GM19372 (cell line): ENCODE measurements around the gene ZFPM1.
"Not testable (repeated sequence)": the region's sequence is repeated elsewhere in the genome, so short reads cannot be mapped to it uniquely, and the experiment has no call there.

Experiments used
- ATAC-seq: cut with Tn5 transposase; IDR thresholded peaks from one replicate; pipeline ENCODE4 v1.9.1; 2021; ENCODE audit warnings: mild to moderate bottlenecking, low read depth, moderate library complexity; ENCODE audit not compliant: unreplicated experiment

Gene ZFPM1

DNA sequence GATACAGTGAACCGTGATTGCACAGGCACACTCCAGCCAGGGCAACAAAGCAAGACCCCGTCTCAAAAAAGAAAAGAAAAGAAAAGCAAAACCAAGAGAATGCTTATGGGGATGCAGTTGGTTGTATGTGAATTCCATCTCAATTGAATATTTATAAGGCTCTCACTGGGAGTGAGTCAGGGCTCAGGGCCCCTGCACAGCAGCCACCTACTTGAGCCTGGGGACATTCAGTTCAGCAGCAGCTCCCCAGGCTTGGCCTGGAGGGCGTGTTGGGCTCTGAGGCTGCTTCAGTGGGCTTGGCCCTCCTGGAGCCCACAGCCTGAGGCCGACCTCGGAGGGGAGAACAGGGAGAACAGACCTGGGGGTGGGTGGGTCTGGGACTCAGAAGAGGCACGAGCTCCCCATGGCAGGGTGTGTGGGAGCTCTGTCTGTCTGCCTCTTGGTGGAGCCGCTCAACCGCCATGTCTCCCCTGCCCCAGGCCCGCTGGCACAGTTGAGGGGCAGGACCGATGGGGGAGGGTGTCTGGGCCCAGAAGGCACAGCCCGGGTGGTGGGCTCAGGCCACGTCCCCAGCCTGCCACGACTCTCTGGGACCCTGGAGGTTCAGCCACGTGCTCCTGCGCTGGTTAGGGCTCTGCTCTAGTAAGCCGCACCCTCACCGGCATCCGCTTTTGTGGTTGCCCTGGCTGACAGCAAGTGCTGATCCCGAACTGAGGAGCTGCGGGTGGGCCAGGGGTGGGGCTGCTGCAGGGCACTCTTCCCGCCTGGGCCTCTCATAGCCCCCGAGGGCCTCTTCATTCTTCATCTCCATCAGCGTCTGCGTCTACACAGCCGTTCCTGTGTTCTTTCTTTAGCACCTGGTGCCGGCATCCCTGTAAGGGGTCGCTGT, 24.8 kb downstream of the ZFPM1 start:
- ATAC-seq = no peak

- no peak for ATAC-seq
These were observed 26.1 kb downstream of the ZFPM1 start for GRCh38 chr16:88478889-88479792.

DNA sequence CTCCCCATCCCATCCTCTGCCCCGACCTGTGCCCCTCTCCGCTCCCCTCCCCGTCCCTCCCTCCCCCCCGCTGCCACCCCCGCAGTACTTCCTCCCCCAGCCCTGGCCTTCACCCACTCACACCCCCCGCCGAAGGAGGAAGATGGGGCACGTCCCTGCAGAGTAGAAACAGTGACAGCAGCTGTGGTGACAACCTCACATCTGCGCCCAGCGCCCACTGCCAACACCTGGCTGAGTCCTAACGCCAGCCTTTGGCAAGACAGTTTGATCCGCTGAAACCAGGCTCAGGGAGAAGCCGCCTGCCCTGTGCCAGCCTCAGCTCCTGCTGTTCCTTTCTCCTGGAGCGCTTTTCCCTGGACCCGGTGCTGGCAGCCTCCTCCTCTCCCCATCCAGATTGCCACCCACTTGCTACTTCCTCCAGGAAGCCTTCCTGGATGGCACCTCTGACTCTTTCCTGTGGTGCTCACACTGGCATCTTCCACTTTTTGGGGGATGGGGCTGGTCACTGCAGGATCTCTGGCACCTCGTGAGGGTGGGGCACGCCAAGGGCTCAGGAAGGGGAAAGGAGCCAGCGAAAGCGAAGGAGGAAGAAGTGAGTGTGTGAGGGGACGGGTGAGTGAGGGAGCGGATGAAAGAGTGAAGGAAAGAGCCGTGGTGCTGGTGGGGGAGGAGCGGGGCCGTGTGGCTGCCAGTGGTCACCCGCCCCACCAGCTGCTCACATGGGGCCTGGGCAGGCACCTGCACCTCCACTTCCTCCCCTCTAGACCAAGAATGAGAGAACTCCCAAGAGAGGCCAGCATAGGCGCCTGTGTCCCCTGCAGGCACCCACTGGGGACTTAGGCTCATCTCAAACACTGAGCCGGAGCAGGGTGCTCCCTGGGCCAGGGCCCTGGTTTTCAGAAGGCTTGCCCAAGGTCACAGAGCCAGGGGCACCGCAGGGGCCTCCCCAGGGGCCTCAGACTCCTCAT, 27.0 kb downstream of the ZFPM1 start:
- no peak for ATAC-seq

GRCh38 chr16:88480829-88481228, 27.7 kb downstream of the ZFPM1 start:
- no peak for ATAC-seq

- no peak for ATAC-seq
These were observed 28.8 kb downstream of the ZFPM1 start for GRCh38 chr16:88481851-88482250.

GRCh38 chr16:88482630-88483391, 29.7 kb downstream of the ZFPM1 start:
- ATAC-seq = no peak

DNA sequence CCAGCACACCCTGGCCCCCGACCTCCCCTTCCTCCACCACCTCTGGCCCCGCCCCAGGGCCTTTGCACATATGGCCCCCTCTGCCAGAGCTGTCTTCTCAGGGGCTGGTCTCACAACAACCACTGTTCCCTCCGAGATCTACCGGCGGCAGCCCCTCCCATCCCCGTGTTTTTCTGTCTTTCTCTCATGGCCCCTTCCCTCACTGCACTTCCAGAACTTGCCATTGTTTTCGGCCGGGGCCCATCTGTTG, 30.2 kb downstream of the ZFPM1 start:
- ATAC-seq = no peak

DNA sequence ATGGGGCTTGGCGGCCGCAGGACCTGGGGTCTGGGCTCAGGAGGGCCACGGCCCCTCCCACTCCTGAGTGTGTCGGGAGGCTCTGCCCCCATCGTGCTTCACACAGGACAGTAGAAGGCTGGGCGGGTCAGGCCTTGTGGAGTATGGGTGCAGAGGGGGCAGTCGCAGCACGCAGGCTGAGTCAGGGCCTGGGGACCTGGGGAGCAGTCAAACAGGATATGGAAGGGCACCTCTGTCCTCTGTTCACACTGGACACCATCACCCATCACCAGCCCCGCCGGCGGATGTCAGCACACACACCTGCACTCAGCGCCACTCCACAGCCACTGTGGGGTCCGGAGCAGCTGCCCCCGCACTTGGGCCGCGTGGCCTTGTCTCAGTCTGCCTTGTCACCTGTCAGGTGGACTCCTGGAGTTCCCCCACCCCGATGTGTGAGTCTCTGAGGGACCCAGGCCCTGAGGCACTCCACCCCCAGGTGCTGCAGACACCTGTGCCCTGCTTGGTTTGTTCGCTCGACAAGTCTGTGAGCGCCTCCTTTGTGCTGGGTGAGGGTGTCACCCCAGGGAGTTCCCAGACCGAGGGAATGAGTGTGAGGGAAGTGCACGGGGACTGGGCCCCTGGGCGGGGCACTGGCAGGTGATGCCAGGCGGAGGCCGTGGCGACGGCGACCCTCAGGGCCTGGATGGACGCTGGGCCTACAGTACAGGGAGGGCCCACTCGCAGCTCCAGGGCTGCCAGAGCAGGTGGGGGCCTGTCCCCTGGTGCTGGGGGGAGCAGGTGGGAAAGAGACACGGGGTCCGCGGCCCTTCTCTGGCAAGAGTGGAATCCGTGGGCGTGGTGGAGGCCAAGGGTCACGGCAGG, 31.7 kb downstream of the ZFPM1 start:
- ATAC-seq = no peak

GRCh38 chr16:88485366-88485741, 32.3 kb downstream of the ZFPM1 start:
- ATAC-seq = not testable (repeated sequence)

DNA sequence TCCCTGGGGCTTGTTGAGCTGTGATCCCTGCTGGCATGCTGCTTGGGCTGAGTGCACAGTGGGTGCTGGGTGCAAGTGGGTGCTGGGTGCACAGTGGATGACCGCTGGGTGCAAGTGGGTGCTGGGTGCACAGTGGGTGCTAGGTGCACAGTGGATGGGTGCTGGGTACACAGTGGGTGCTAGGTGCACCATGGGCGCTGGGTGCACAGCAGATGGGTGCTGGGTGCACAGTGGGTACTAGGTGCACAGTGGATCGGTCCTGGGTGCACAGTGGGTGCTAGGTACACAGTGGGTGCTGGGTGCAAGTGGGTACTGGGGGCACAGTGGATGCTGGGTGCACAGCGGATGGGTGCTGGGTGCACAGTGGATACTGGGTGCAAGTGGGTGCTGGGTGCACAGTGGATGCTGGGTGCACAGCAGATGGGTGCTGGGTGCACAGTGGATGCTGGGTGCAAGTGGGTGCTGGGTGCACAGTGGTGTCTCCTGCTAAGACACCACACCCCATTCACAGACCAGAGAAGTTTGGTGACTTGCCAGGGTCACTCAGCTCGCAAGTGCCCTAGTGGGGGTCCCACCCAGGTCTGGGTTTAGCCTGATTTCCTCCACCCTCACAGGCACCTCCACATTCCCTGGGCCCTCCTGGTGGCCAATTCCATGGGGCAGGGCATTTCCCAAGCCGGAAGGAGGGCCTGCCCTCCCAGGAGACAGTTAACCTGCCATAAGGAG, 33.5 kb downstream of the ZFPM1 start:
- ATAC-seq = no peak

DNA sequence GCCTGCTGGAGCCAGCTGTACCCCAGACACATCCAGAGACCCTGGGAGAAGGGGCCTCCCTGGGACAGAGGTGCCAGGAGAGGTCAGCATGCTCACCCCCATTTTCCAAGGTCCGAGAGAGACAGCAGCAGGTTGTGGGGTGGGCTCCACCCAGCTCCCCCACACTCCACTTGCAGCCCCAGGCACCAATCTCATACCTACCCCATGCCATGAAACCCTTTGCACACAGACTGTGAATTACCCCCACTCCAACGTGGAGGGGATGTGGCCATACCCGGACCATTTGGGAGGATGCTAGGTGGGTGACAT, 34.0 kb downstream of the ZFPM1 start:
- no peak for ATAC-seq

DNA sequence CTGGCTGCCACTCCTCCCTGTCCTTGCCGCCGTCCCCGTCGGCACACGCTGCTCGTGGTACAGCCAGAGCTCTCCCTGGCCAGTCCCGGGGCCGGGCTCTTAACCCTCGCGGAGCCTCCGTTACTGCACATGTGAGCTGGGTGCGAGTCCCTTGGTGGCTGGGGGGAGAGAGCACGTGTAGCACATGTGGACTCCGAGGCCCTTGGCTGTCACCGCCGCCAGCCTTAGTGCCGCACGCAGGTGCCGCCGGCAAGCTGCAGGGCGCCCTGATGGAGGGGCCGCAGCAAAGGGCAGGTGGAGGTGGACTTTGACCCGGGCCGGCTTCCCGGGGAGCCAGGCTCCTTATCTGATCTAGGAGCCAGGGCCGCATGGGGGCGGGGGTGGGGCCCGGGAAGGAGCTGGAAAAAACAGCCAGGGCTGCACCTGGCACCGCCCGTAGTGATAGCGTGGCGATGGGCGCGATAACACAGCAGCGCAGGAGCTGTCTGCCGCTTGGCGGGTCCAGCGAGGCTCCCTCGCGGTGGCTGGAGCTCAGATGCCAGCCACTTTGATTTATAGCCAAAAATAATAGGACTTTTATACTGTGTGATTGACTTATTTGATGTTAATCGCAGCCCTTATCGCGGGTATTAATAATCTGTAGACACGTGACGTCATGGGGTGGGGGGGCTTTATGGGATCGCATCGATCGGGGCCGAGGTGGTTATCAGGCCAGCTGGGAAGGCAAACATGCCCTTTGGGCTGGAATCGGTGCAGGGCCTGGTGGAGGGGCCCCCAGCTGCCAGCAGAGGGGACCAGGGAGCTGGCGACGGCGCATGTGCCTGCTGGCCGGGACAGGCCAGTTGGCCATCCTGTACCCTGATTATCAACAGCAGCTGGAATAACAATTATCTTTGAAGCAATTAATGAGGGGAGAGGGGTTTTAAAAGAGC, 35.1 kb downstream of the ZFPM1 start:
- no peak for ATAC-seq

DNA sequence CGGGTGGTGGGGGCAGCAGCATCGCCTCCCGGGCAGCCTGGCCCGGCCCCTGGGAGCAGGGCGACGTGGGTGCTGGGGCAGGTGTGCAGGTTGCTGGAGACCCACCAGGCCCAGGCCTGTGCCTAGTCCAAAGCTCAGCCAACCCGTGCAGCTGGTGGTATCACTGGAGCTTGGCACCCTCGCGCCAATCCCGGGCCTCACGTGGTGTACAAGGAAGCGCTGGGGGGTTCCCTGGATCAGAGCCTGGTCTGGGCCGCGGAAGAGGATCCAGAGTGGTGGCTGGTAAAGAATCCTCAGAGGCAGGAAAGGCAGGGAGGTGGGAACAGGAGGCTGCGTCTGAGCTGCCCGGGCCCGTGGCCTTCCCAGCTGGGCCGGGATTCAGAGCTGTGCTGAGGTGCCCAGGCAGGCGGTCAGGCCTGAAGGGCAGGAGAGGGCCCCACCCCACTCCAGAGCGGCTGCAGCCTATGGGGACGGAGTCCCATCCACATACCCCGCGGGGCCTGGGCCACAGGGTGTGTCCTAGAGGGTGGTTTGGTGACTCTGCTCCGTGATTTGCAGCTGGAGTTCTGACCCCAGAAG, 36.2 kb downstream of the ZFPM1 start:
- ATAC-seq = no peak

DNA sequence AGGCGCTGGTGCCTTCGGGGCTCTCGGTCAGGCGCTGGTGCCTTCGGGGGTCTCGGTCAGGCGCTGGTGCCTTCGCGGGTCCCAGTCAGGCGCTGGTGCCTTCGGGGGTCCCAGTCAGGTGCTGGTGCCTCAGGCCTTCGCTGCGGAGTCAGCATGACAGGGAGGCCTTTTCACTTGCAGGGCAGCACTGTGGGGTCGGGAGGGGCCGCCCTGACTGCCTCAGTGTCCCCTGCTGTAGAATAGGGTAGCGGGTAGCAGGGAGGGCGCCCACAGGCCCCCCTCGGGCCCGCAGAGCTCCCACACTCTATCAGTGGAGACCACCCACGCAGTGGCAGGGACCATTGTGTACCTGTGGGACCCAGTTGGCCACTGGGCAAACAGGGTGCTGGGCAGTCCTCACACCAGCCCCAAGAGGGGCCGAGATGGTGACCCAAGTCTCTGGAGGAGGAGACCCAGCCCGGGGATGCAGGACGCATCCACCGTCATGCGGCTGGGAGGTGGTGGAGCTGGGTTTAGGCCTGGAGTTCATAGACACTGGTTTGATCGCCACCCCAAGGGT, 38.0 kb downstream of the ZFPM1 start:
- ATAC-seq = no peak

- ATAC-seq = no peak
These were observed 38.7 kb downstream of the ZFPM1 start for GRCh38 chr16:88491560-88492310.

- ATAC-seq = no peak
These were observed 40.8 kb downstream of the ZFPM1 start for GRCh38 chr16:88493879-88494278.
